HG03280 (cell line): ENCODE measurements around the gene MARCHF3.
A peak's percentile ranks its signal among the peaks of the same experiment; 100 is the strongest.
"Not testable (repeated sequence)": the region's sequence is repeated elsewhere in the genome, so short reads cannot be mapped to it uniquely, and the experiment has no call there.

Experiments used
- ATAC-seq: cut with Tn5 transposase; IDR thresholded peaks from one replicate; pipeline ENCODE4 v1.9.1; 2021; ENCODE audit warnings: mild to moderate bottlenecking, moderate library complexity; ENCODE audit not compliant: unreplicated experiment

MARCHF3 gene

DNA sequence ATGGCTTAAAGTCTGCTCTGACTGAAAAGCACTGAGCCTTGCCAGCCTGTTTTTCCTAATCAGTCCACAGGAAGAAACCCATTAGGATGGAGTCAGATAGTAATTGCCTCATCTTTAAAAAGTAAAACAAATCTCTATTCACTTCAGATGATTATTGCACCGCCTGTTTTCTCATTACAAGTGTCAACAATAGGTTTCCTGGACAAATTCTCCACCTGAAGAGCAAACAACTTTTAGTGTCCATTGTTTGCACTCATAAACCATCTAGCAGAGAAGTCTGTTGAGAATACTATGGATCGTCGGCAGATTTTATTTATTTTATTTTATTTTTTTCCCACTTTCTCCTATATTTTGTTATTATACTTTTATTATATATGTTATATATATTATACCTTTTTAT is 22.7 kb upstream of the MARCHF3 start:
- ATAC-seq: no peak

DNA sequence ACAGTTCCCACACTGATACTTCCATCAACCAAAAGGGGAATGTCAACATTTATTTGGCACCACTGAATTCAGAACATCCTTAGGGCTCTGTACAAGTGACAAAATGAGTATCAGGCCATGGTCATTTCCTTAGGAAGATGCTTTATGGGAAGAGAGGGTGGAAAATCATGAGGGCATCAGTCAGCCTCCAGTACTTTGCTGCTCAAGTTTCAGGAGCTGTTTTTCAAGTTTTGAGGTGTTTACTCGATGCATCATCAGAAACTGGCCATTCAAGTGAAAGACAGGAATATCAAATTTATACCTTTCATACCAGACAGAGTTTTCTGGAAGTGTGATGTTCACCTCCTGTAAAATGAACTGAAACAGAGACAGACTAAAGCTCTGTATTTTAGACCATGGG is 21.2 kb upstream of the MARCHF3 start:
- no peak for ATAC-seq

DNA sequence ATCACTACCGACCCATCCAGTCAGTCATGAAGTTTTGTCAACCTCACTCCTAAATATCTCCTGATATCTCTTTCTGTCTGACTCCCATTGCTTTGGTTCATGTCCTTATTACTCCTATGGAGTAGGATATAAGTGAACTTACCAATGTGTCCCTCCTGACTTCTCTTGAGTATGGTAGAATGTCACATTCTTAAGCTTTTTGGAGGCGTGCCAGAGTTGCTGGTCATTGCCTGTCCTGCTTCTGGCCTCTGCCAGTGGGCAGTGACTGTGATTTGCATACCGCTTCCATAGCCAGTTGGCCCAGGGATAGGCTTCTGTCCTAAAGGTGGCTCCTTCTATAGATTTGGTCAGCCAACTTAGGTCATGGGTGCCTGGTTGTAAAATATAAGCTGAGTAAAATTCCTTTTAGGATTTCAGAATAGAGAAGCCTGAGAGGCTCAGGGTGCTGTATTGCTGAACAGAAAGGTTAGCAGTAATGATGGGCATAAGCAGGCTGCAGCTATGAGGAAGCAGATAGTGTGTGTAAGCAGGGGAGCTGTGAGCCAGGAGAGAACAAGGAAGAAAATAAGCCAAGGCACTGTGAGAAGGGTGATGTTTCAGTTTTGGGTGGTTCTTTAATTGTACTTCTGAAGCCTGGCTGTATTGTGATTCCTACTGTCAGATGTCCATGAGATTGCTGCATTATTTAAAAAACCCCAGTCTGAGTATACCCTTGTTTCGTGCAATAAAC is 16.1 kb upstream of the MARCHF3 start:
- no peak for ATAC-seq

DNA sequence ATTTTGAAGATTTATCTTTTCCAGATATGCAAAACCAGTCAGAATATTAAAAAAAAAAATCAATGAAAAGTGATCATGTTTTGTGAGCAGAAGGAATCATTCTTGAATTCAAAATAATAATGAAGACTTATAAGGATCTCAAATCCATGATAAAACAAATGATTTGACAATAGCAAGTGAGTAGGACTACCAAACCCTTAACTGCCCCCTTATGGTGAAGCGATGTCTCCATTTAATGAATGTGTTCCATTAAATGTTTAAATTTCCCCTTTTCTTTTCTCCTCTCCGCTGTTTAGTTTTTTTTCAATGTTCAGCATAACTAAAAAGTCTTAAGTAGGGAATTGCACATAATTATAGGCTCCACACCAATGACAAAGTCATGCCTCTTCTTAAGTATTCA is 12.2 kb upstream of the MARCHF3 start:
- ATAC-seq: no peak

DNA sequence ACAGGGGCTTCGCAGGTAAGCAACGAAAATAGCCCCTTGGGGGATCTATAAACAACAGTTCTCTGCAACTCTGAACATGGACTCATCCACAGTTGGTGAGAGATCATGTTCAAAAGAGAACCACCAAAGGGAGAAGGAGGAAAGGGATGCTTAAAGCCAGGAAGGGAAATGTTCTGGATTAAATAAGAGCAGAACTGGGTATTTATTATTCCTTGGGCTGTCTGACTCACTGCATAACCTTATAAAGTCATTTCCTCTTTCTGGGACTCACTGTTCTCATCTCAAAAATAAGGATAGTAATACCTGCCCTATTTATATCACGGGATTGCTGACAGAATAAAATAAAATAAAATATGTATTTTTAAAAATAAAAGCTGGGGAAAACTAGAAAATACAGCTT is 11.2 kb upstream of the MARCHF3 start:
- no peak for ATAC-seq

DNA sequence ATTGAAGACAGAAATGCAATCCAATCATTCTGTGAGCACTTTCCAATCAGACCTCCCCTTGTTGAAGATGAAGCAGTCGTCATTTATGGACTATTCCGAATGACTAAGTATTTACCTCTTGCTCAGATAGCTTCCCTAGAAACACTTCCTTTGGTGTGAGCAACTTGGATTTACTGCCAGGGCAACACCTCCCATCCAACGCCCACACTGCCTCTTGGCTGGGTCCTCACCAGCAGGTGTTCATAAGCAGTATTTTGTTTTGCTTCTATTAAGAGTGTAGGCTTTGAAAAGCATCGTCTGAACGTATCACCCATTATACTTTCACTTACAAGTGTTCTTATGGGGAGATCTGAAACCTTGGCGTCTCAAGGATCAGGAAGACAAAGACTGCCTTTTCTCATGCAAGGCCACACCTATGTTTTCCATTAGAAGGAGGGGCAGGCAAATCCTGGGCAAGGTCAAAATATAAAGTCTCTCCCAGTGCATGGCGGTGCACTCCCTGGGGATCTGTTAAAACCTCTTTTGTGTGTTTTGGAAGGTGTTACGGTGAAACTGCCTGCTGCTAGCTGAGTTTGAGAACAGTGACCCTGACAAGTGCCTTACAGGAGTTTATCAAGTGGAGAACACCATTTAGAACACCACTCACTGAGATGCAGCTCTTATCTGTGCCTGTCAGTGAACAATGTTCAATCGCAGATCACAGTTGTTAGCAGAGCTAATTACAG is 10.6 kb upstream of the MARCHF3 start:
- no peak for ATAC-seq

DNA sequence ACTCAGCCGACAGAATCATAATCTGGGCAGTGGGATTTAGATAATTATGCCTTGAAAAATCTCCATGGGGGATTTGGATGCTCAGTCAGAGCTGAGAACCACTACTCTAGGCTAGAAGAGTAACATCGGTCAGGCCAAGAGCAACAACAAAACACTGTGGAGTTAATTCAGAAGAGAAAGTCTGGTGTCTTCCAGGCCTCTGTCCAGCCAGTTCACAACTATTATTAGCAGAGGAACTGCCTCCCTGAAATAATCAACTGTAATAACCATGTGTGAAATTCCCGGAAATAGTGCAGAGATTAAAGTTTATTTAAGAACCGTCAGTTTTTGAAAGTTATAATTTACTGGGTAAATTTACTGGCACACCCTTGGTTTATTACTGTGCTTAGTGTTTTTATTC is 8.2 kb upstream of the MARCHF3 start:
- no peak for ATAC-seq

DNA sequence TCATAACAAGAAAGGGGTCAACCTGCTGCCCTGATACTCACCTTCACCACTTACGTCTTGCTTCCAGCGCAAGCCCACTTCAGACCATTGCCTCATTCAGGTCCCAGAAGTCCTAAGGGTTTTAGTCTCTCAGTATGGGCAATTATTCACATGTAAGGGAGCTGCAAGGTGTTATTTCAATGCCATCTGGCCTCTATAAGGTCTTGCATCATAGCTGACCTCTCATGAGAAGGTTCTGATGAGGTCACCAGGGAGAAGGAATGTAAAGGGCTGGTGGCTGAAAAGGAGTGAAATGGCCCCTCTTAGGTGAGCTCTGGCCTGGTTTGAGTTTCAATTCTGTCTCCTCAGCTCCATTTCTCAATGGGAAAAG is 1.5 kb upstream of the MARCHF3 start:
- no peak for ATAC-seq

DNA sequence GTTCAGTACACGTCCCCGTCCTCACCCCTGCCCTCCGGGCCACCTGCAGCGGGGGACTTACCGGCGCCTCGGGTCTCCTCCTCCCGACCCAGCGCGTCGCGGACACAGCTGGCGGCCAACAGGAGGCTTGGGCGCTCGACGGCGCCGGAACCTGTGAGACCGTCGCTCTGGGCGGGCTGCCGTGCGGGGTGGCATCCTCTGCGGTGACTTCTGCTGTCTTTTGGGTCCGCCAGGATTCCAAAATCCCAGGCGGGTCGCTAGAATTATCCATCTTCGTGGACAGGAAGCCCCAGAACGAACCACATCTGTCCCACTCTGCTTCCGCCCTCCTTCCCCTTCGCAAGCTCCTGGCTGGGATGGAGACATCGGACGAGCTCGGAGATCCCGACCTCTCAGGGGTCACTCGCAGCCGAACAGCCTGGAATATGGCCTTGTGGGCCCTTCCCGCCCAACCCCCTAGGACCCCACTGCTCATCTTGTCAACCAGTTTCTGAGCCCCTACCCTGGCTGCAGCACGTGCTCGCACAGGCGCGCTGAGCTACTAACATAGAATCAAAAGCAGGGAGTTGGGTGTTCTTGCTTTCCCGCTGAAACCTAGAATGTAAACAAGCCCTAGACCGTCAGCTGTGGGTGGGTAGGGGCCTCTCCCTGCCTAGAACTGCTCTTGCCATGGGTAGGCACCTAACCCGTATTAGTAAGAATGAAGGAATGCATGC is 947 bp upstream of the MARCHF3 start:
- ATAC-seq: peak; percentile 7

DNA sequence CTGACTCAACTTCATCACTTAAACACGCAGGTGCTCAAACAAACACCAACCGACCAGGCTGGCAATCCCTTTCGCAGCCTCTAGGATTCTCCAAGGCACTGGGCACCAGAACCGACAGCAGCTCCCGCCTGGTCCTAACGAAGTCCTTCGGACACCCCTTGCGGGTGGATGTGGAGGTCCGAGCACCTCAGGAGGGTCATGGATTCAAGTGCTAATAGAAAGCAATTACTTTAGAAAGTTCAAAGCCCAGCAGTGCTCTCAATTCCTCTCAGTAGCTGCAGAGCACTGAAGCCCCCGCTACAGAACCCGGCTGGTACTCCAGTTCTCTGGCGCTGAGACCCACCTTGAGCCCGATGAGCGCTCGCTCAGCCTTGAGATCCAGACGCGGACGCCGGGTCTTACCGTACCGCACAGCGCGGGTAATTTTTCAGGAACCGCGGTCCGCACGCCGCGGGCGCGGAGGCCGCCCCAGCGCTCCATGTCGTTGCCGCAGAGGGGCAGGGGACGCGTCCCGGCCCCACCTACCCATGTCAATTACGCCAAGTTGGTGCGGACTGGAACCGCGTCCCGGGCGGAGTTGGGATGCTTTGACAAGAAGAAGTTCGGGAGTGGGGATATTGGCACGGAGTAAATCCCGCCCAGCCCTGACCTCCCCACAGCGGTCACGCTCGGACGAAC is 638 bp downstream of the MARCHF3 start:
- peak; percentile 12 for ATAC-seq

DNA sequence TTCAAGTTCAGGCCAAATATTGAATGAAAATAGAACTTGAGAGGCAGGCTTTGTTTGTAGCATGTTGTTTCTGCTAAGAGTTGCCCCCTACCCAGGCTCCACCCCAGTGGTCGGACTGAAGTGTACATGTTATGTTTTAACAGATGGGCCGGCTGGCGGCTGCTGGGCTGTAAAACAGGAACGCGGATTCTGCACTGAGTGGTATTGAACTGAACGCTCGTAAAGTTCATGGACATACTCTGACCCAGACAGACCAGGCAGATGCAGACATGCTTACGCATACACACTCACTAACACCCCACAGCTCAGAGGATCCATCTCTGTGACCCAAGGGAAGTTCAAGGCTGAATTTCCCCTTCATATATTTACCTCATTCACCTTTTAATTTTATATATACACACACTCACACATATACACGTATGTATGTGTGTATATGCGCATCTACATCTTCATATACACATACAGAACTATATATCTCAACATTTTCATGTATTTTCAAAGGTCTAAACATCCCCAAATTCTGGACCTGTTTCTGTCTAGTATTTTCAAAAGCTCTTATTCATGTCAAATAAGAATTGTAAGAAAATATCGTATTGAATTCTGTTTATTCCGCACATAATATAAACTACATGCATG is 1.4 kb downstream of the MARCHF3 start:
- no peak for ATAC-seq

DNA sequence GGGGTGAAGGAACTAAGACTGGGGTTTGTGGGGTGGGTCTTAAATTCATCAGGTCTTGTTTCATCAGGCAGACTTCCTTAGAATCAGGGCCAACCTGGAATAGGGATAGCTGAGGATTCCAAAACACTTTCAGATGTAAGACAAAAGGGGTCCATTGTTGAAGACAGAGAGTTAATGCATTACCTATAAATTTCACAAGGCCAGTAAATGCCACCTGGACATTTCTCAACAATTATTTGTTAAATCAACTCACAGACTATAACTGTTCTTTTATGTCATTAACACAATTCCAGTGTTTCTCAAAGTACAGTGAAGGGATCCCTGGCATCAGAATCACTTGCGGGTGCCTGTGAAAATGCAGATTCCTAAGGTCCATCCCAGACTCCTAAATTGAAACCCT is 2.8 kb downstream of the MARCHF3 start:
- no peak for ATAC-seq

DNA sequence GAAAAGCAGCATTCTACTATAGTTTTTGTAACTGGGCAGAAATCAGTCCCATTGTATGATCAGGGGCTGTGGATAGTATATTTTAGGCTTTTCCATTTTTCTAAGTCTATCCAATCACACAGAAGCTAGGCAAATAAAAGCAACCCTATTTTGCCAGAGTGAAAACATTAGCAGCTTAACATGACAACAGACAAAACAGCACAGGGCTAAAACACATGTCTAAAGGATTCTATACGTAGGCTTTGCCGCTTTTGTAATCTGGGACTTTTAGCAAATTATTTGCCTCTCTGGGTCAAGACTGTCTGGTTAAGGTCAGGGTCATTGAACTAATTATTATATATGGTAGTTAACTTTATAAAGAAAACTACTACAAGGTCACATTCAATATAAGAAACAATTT is 4.2 kb downstream of the MARCHF3 start:
- ATAC-seq: no peak

DNA sequence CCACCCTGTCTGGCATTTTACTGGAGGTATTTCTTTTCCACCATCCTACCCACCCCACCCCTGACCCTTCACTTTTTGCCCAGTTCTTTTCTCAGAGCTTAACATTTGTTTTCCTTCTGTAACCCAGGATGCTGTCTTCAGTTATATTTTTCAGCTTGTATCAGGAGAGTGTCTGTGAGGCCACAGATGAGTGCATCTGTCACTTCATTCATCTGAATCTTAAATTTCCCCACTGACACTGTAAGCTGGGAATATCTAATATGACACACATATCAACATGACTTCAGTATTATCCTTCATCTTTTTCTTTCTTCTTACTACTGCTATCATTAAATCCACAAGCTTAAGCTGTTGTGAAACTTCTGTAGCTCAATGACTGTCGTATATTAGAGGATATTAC is 4.9 kb downstream of the MARCHF3 start:
- ATAC-seq: no peak

DNA sequence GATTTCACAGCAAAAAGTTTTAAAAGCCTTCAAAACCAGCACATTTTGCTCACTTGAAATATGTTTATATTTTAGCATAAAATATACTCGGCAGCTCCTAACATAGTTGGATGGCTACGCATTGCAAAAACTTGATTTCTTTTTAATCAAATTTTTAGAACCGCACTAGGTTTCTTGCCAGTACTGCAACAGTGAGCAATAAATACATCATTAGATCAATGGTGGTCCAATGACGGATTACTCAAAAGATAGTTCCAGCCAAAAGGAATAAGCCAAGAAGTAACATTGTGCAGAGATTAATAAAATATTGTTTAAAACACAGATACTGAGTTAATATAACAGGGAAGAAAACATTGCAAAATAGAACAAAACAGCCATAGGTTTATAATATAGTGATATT is 5.5 kb downstream of the MARCHF3 start:
- no peak for ATAC-seq

DNA sequence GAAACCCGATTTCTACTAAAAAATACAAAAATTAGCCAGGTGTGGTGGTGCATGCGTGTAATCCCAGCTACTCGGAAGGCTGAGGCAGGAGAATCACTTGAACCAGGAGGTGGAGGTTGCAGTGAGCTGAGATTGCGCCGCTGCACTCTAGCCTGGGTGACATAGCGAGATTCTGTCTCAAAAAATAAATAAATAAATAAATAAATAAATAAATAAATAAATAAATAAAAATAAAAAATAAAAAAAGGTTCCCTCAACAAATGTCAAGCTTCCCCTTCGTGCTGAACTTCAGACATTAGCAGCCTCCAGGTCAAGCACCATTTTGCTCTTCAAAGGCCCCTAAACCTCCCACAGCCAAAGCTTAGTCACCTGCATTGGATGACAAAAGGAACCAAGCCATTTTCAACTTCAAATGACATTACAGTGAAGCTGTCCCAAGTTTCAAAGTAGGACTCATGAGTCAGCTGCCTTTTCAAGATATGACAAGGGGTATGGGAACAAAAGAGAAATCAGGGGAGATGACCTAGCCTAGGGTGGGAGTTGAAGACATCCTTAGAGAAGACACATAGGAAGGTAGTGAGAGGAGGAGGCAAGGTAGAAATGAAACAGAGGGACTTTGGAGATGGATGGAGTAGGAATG is 6.7 kb downstream of the MARCHF3 start:
- not testable (repeated sequence) for ATAC-seq

DNA sequence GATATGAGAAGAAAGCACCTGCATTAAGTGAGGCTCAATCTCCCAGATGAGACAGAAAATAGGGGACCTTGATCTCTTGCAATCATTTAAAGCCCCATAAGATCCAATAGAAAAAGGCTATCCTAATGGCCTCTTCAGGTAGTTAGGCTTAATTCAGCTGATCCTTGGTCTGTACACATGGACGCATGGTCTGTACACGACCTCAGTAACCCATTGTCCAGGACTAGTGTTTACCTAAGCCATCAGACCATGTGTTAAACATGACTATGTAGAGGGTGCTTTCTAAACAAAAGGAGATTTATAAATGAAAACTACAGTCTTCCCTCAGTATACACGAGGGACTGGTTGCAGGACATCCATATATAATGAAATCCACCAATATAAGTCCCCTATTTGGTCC is 7.5 kb downstream of the MARCHF3 start:
- no peak for ATAC-seq

DNA sequence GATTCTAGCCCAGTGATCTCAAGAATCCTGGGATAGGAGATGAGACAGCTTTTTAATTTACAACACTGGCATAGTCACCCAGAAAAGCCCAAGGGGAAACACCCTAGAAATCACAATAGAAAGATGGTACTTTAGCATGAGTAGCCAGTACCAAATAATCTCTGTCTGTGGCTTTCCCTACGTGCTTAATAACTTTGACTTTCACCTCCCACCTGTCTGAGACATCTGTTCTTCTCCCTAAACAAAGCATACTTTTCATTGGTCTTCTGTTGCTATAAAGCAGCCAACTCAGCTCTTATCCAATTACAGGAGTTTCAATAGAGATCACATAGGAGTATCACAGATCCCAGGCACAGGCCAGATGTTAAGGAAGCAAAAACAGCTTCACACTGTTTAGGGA is 10.4 kb downstream of the MARCHF3 start:
- ATAC-seq: no peak

DNA sequence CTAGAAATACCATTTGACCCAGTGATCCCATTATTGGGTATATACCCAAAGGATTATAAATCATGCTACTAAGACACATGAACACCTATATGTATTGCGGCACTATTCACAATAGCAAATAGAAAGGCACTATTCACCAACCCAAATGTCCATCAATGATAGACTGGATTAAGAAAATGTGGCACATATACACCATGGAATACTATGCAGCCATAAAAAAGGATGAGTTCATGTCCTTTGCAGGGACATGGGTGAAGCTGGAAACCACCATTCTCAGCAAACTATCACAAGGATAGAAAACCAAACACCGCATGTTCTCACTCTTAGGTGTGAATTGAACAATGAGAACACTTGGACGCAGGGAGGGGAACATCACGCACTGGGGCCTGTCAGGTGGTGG is 13.6 kb downstream of the MARCHF3 start:
- not testable (repeated sequence) for ATAC-seq

DNA sequence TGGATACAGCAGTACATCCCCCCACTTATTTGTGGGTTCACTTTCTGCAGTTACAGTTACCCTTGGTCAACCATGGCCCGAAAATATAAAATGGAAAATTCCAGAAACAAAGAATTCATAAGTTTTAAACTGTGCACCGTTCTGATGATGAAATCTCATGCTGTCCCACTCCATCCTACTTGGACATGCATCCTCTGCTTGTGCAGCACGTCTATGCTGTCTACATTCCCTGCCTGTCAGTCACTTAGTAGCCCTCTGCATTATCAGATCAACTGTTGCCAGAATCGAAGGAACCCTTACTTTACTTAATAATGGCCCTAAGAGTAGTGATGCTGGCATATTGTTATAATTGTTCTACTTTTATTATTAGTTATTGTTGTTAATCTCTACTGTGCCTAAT is 14.6 kb downstream of the MARCHF3 start:
- no peak for ATAC-seq

DNA sequence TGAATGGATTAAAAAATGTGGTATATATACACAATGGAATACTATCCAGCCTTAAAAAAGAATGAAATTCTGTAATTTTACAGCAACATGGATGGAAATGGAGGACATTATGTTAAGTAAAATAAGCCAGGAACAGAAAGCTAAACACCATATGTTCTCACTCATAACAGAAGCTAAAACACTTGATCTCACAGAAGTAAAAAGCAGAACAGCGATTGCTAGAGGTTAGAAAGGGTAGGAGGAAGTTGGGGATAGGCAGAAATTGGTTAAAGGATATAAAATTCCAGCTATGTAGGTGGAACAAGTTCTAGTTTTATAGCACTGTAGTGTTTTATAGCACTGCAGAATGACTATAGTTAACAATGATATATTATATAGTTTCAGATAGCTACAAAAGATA is 15.8 kb downstream of the MARCHF3 start:
- ATAC-seq: peak; percentile 49
